Mesothelial cell of epicardium (in vitro differentiated cells): Measurements from ENCODE around the gene RIPOR2. TPM values are rescaled to one million over a fixed set of nuclear protein-coding genes. Genes with fewer than 3 reads are reported as not detected.

Experiments used
- DNase-seq, 2 experiments: peaks; one replicate each; pipeline ENCODE4 v3.0.0; 2021; ENCODE audit warnings: low spot score in 2 of 2; ENCODE audit not compliant: unreplicated experiment in 2 of 2
- H3K27ac Mint-ChIP-seq: 2 replicates; pipeline ENCODE4 v1.8.0; 2021; ENCODE audit warnings: mixed read lengths
- H3K27me3 Mint-ChIP-seq: 2 replicates; pipeline ENCODE4 v1.8.0; 2021; ENCODE audit warnings: low read depth, mixed read lengths
- H3K36me3 Mint-ChIP-seq: 2 replicates; pipeline ENCODE4 v1.8.0; 2021; ENCODE audit warnings: mixed read lengths
- H3K4me1 Mint-ChIP-seq: 2 replicates; pipeline ENCODE4 v1.8.0; 2021; ENCODE audit warnings: mixed read lengths
- H3K4me3 Mint-ChIP-seq: 2 replicates; pipeline ENCODE4 v1.8.0; 2021; ENCODE audit warnings: mild to moderate bottlenecking, moderate library complexity, mixed read lengths
- H3K9me3 Mint-ChIP-seq: 2 replicates; pipeline ENCODE4 v1.8.0; 2021; ENCODE audit warnings: mixed read lengths
- CTCF ChIP-seq: fragments of 200-600 bp; sonication (generic); IDR thresholded peaks from one replicate; pipeline ENCODE4 v1.5.0; 2021; ENCODE audit warnings: antibody characterized with exemption; ENCODE audit not compliant: unreplicated experiment
- total RNA-seq: library from RNA; stranded (reverse); gene quantifications from 3 replicates; pipeline ENCODE4 v1.2.1, GENCODE V29; 2021

The RIPOR2 gene
- total RNA-seq, 1 donor from 2014 or later = 1.7 TPM

GRCh38 chr6:24893342-24893850 lies 42.4 kb downstream of the RIPOR2 start:
- H3K4me3 Mint-ChIP-seq = no peak overlapping the region
- H3K9me3 Mint-ChIP-seq = no peaks in the 10 kb centered on the region
- no peaks in the 10 kb centered on the region for H3K27me3 Mint-ChIP-seq
- DNase-seq = no peak
- no peak for TF ChIP-seq CTCF
- peaks cover 8% of the 10 kb centered on the region for H3K4me1 Mint-ChIP-seq
- H3K27ac Mint-ChIP-seq = no peak overlapping the region
- no peaks in the 10 kb centered on the region for H3K36me3 Mint-ChIP-seq

- Mint-ChIP-seq H3K36me3 (no peaks in the 10 kb centered on the region), H3K4me3 (no peak overlapping the region), H3K27me3 (no peaks in the 10 kb centered on the region), H3K27ac (no peak overlapping the region), H3K9me3 (no peaks in the 10 kb centered on the region), H3K4me1 (peaks cover 14% of the 10 kb centered on the region)
- no peak for DNase-seq
- no peak for TF ChIP-seq CTCF
Observed at GRCh38 chr6:24891004-24891403, 44.8 kb downstream of the RIPOR2 start.

GRCh38 chr6:24890471-24890870 lies 45.3 kb downstream of the RIPOR2 start:
- Mint-ChIP-seq H3K27ac (no peak overlapping the region), H3K36me3 (no peaks in the 10 kb centered on the region), H3K9me3 (no peaks in the 10 kb centered on the region), H3K4me1 (peaks cover 14% of the 10 kb centered on the region), H3K4me3 (no peak overlapping the region), H3K27me3 (no peaks in the 10 kb centered on the region)
- no peak for TF ChIP-seq CTCF
- DNase-seq = no peak

- Mint-ChIP-seq H3K27me3 (no peaks in the 10 kb centered on the region), H3K36me3 (no peaks in the 10 kb centered on the region), H3K4me1 (peaks cover 14% of the 10 kb centered on the region), H3K9me3 (no peaks in the 10 kb centered on the region), H3K27ac (no peak overlapping the region), H3K4me3 (no peak overlapping the region)
- no peak for DNase-seq
- TF ChIP-seq CTCF = no peak
Observed at GRCh38 chr6:24888715-24889370, 46.9 kb downstream of the RIPOR2 start.

- Mint-ChIP-seq H3K9me3 (no peaks in the 10 kb centered on the region), H3K36me3 (no peaks in the 10 kb centered on the region), H3K4me1 (peaks cover 18% of the 10 kb centered on the region), H3K27me3 (no peaks in the 10 kb centered on the region), H3K4me3 (no peak overlapping the region), H3K27ac (no peak overlapping the region)
- TF ChIP-seq CTCF = no peak
- DNase-seq = no peak
Observed at GRCh38 chr6:24887545-24888140, 48.1 kb downstream of the RIPOR2 start.
